SK-N-SH treated with all-trans-retinoic acid at 6 μM for 48 hours (cell line): ENCODE results near the gene SCLT1.

Experiments
- ATAC-seq: fragments of 200-7000 bp; cut with Tn5 transposase; 3 replicates; pipeline ENCODE4 v1.9.1; 2020; ENCODE audit warnings: mild to moderate bottlenecking, moderate library complexity
- ARNTL ChIP-seq: fragments of 450-650 bp; formaldehyde crosslinking; IDR thresholded peaks from 2 replicates; pipeline ENCODE4 v1.5.0; 2020; ENCODE audit warnings: low read depth, mild to moderate bottlenecking, moderate library complexity, borderline replicate concordance
- CREB5 ChIP-seq: fragments of 250-450 bp; sonication (Bioruptor Pico); IDR thresholded peaks from 2 replicates; pipeline ENCODE4 v1.5.1; 2020; ENCODE audit warnings: low read depth, mild to moderate bottlenecking, moderate library complexity
- CSDC2 ChIP-seq: fragments of 250-450 bp; sonication (Bioruptor Pico); IDR thresholded peaks from 2 replicates; pipeline ENCODE4 v1.5.0; 2020; ENCODE audit warnings: mild to moderate bottlenecking, moderate library complexity
- ESRRG ChIP-seq: fragments of 250-450 bp; sonication (Bioruptor Pico); IDR thresholded peaks from 2 replicates; pipeline ENCODE4 v1.6.1; 2021; ENCODE audit warnings: mild to moderate bottlenecking
- GLIS3 ChIP-seq: fragments of 250-450 bp; sonication (Bioruptor Pico); IDR thresholded peaks from 2 replicates; pipeline ENCODE4 v1.5.0; 2020; ENCODE audit warnings: mild to moderate bottlenecking, moderate library complexity
- OSR1 ChIP-seq: fragments of 250-450 bp; sonication (Bioruptor Pico); IDR thresholded peaks from 2 replicates; pipeline ENCODE4 v1.8.0; 2022; ENCODE audit warnings: moderate library complexity, mild to moderate bottlenecking, inconsistent platforms
- POU6F1 ChIP-seq: fragments of 250-450 bp; sonication (Bioruptor Pico); IDR thresholded peaks from 2 replicates; pipeline ENCODE4 v1.8.0; 2021; ENCODE audit warnings: low read depth, mild to moderate bottlenecking, moderate library complexity, borderline replicate concordance
- PPARA ChIP-seq: fragments of 250-450 bp; sonication (Bioruptor Pico); IDR thresholded peaks from 2 replicates; pipeline ENCODE4 v1.5.0; 2020; ENCODE audit warnings: mild to moderate bottlenecking, borderline replicate concordance
- RARB ChIP-seq: fragments of 250-450 bp; sonication (Bioruptor Pico); IDR thresholded peaks from 2 replicates; pipeline ENCODE4 v1.8.0; 2021; ENCODE audit warnings: mild to moderate bottlenecking, moderate library complexity
- SNAI2 ChIP-seq: fragments of 250-450 bp; sonication (Bioruptor Pico); IDR thresholded peaks from 2 replicates; pipeline ENCODE4 v1.5.0; 2020; ENCODE audit warnings: mild to moderate bottlenecking, moderate library complexity
- TCF4 ChIP-seq: fragments of 250-450 bp; sonication (Bioruptor Pico); IDR thresholded peaks from 2 replicates; pipeline ENCODE4 v1.8.0; 2021; ENCODE audit warnings: mild to moderate bottlenecking, moderate library complexity, borderline replicate concordance
- TOX ChIP-seq: fragments of 250-450 bp; sonication (Bioruptor Pico); IDR thresholded peaks from 2 replicates; pipeline ENCODE4 v1.8.0; 2021; ENCODE audit warnings: mild to moderate bottlenecking, moderate library complexity, borderline replicate concordance
- TSHZ2 ChIP-seq: fragments of 250-450 bp; sonication (Bioruptor Pico); IDR thresholded peaks from 2 replicates; pipeline ENCODE4 v1.5.0; 2020; ENCODE audit warnings: mild to moderate bottlenecking, moderate library complexity
- ZC3H10 ChIP-seq: fragments of 250-450 bp; sonication (Bioruptor Pico); IDR thresholded peaks from 2 replicates; pipeline ENCODE4 v1.5.1; 2021; ENCODE audit warnings: mild to moderate bottlenecking, moderate library complexity
- ZFP3 ChIP-seq: fragments of 250-450 bp; sonication (Bioruptor Pico); IDR thresholded peaks from 2 replicates; pipeline ENCODE4 v1.5.0; 2020; ENCODE audit warnings: mild to moderate bottlenecking, moderate library complexity
- ZNF565 ChIP-seq: fragments of 450-650 bp; formaldehyde crosslinking; conservative IDR thresholded peaks from 2 replicates; pipeline ENCODE4 v1.5.0; 2020; ENCODE audit warnings: low read depth, mild to moderate bottlenecking, moderate library complexity
- ZNF70 ChIP-seq: fragments of 450-650 bp; formaldehyde crosslinking; IDR thresholded peaks from 2 replicates; pipeline ENCODE4 v1.5.0; 2020; ENCODE audit warnings: mild to moderate bottlenecking, moderate library complexity

SCLT1 gene

GRCh38 chr4:128913228-128913627 lies 180.1 kb downstream of the SCLT1 start:
- TF ChIP-seq TSHZ2 (CRISPR knock-in tag) (no peak), ZNF565 (no peak), ARNTL (CRISPR knock-in tag) (no peak), TOX (CRISPR knock-in tag) (no peak), PPARA (CRISPR knock-in tag) (no peak), GLIS3 (CRISPR knock-in tag) (no peak), TCF4 (no peak), SNAI2 (CRISPR knock-in tag) (no peak), POU6F1 (no peak), ZC3H10 (no peak), ZFP3 (CRISPR knock-in tag) (no peak)
- ATAC-seq, result no peak

- no peak for TF ChIP-seq GLIS3 (CRISPR knock-in tag)
- ATAC-seq, result no peak
These were observed 184.6 kb downstream of the SCLT1 start for GRCh38 chr4:128908735-128909134.

GRCh38 chr4:128907981-128908380 lies 185.4 kb downstream of the SCLT1 start:
- TF ChIP-seq ZNF565 (no peak), ZNF70 (no peak), TSHZ2 (CRISPR knock-in tag) (no peak), ZFP3 (CRISPR knock-in tag) (no peak), TOX (CRISPR knock-in tag) (no peak), PPARA (CRISPR knock-in tag) (no peak), RARB (no peak), ARNTL (CRISPR knock-in tag) (no peak), OSR1 (CRISPR knock-in tag) (no peak), SNAI2 (CRISPR knock-in tag) (no peak), POU6F1 (no peak), CREB5 (CRISPR knock-in tag) (no peak), CSDC2 (no peak), ESRRG (CRISPR knock-in tag) (no peak)
- ATAC-seq, result no peak

- ATAC-seq, result no peak
- TF ChIP-seq ZNF565 (no peak), GLIS3 (CRISPR knock-in tag) (no peak), OSR1 (CRISPR knock-in tag) (no peak), PPARA (CRISPR knock-in tag) (no peak), ZNF70 (no peak), TOX (CRISPR knock-in tag) (no peak), TCF4 (no peak), TSHZ2 (CRISPR knock-in tag) (no peak), SNAI2 (CRISPR knock-in tag) (no peak)
- TF ChIP-seq, all 23 proteins: peak for 0
These were observed 186.8 kb downstream of the SCLT1 start for GRCh38 chr4:128906581-128906980.
